ENCODE data around the gene LRRC59.
"Not testable (repeated sequence)": the region's sequence is repeated elsewhere in the genome, so short reads cannot be mapped to it uniquely, and the experiment has no call there.

LRRC59 gene

GRCh38 chr17:50346313-50347116 lies 50.8 kb downstream of the LRRC59 start:
- no peak for DNase-seq (ENCODE audit: low spot score)

- DNase-seq (ENCODE audit: low spot score) = peak; percentile 99
Measured at GRCh38 chr17:50345432-50346312, 51.7 kb downstream of the LRRC59 start, which contains the start of gene XYLT2. TSS of gene XYLT2 (plus strand) at chr17:50346126. CDS start at chr17:50346141, 15 bp downstream.

GRCh38 chr17:50344731-50345365 lies 52.5 kb downstream of the LRRC59 start:
- DNase-seq (ENCODE audit: low spot score) = no peak

GRCh38 chr17:50339381-50339780 lies 57.9 kb downstream of the LRRC59 start:
- no peak for DNase-seq (ENCODE audit: low spot score)

- no peak for DNase-seq (ENCODE audit: low spot score)
Measured at GRCh38 chr17:50338645-50339044, 58.7 kb downstream of the LRRC59 start.

GRCh38 chr17:50337956-50338355 lies 59.4 kb downstream of the LRRC59 start:
- no peak for DNase-seq (ENCODE audit: low spot score)

- DNase-seq (ENCODE audit: low spot score) = not testable (repeated sequence)
Measured at GRCh38 chr17:50333291-50334057, 63.8 kb downstream of the LRRC59 start.

GRCh38 chr17:50332196-50332595 lies 65.1 kb downstream of the LRRC59 start:
- no peak for DNase-seq (ENCODE audit: low spot score)
